OCI-M1 (cell line): Measurements from ENCODE around the gene DAB2.

Experiments
- DNase-seq: peaks from one replicate; lab custom pipeline; 2025; lab: John Stamatoyannopoulos, UW

DAB2 gene

GRCh38 chr5:39381376-39381775 lies 43.4 kb downstream of the DAB2 start:
- no peak for DNase-seq

- DNase-seq = no peak
Observed at GRCh38 chr5:39379693-39380092, 45.1 kb downstream of the DAB2 start.

- DNase-seq = no peak
Observed at GRCh38 chr5:39377613-39378012, 47.2 kb downstream of the DAB2 start.

GRCh38 chr5:39376293-39376714 lies 48.5 kb downstream of the DAB2 start:
- peak; percentile 88 for DNase-seq

- no peak for DNase-seq
Observed at GRCh38 chr5:39373791-39374190, 51.0 kb downstream of the DAB2 start.

GRCh38 chr5:39371367-39371635 lies 53.5 kb downstream of the DAB2 start:
- peak; percentile 59 for DNase-seq

- DNase-seq = peak; percentile 26
Observed at GRCh38 chr5:39370555-39371366, 54.0 kb downstream of the DAB2 start.

GRCh38 chr5:39369123-39369815 lies 55.5 kb downstream of the DAB2 start:
- DNase-seq = no peak

- DNase-seq = no peak
Observed at GRCh38 chr5:39368116-39368515, 56.7 kb downstream of the DAB2 start.

- no peak for DNase-seq
Observed at GRCh38 chr5:39367711-39368110, 57.1 kb downstream of the DAB2 start.

- no peak for DNase-seq
Observed at GRCh38 chr5:39364367-39364766, 60.4 kb downstream of the DAB2 start, which contains the start of gene C9. Gene C9, minus strand, starts transcription at chr5:39364495. Its CDS starts 31 bp downstream, at chr5:39364464.

- DNase-seq = no peak
Observed at GRCh38 chr5:39363217-39363616, 61.6 kb downstream of the DAB2 start.

GRCh38 chr5:39362646-39363045 lies 62.1 kb downstream of the DAB2 start:
- DNase-seq = no peak

GRCh38 chr5:39361306-39361705 lies 63.5 kb downstream of the DAB2 start:
- DNase-seq = no peak

- DNase-seq = no peak
Observed at GRCh38 chr5:39360471-39361111, 64.2 kb downstream of the DAB2 start.

GRCh38 chr5:39356263-39356662 lies 68.5 kb downstream of the DAB2 start:
- no peak for DNase-seq

- no peak for DNase-seq
Observed at GRCh38 chr5:39355324-39355723, 69.5 kb downstream of the DAB2 start.

GRCh38 chr5:39353717-39354399 lies 70.9 kb downstream of the DAB2 start:
- no peak for DNase-seq

- no peak for DNase-seq
Observed at GRCh38 chr5:39352951-39353350, 71.8 kb downstream of the DAB2 start.

- no peak for DNase-seq
Observed at GRCh38 chr5:39352170-39352569, 72.6 kb downstream of the DAB2 start.

- DNase-seq = no peak
Observed at GRCh38 chr5:39349484-39349883, 75.3 kb downstream of the DAB2 start.

- no peak for DNase-seq
Observed at GRCh38 chr5:39342460-39342859, 82.3 kb downstream of the DAB2 start.

- DNase-seq = no peak
Observed at GRCh38 chr5:39341896-39342295, 82.9 kb downstream of the DAB2 start.
